ENCODE measurements around the gene BCL2L13. TPM values are rescaled to one million over a fixed set of nuclear protein-coding genes. Genes with fewer than 3 reads are reported as not detected.

Gene BCL2L13
- total RNA-seq, 1 donor: 25.9 TPM

DNA sequence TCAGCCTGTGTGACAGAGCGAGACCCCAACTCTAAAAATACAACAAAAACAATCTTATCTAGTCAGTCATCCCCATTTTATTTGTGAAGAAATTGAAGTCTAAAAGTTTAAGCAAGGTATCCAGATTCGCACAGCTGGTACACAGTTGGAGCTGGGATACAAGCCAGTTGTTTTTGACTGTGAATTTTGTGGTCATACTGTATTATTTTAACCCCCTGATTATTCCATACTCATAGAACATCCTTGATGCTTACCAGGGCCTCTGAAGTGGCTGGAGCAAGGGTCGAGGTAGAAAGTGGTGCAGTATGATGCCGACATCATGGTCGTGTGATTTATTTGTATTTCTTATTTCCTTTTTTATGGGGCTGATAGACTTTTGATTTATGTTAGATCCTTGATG is 85.7 kb downstream of the BCL2L13 start:
- peaks cover 16% of the 10 kb centered on the region for H3K4me1 ChIP-seq (ENCODE audit: insufficient read depth, low read length)
- no peaks in the 10 kb centered on the region for H3K9me3 ChIP-seq (ENCODE audit: low read depth, low read length)
- no peak overlapping the region for H3K4me3 ChIP-seq (ENCODE audit: low read length)
- H3K27me3 ChIP-seq (ENCODE audit: insufficient read depth, low read length): no peaks in the 10 kb centered on the region

DNA sequence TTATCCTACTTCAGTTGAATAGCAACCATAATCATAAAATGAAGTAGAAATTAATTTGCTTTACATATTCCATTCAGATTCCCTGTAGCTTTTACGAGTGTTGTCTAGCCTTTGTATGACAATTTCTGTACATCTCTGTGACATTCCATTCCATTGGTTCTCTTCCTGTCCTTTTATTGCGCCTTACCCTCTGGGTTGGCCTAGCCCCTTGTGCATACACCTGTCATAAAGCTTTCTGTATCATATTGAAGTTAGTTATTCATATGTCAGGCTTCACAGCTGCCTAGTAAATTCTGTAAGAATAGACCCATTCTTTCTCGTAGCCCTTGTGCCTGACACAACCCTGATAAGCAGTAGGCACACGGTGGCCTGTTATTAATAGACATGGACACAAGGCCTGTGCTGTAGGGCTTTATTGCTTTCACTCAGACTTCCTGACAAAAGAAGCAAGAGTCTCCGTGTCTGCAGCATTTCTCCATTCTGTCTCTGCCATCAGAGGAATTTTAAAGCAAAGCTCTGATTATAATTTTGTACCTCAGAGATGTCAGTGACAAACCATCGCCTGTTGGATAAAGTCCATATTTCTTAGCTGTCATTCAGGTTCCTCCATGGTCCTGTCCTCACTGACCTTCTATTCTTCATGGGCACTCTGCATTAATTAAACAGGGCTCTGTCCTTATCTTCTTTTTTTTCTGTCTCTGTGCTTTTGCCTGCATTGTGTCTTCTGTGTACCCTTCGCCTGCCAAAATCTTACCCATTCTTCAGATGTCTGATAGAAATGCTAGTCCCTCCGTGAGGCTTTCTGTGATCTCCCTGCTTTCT is 86.3 kb downstream of the BCL2L13 start:
- Histone ChIP-seq H3K4me1 (ENCODE audit: insufficient read depth, low read length) (peaks cover 16% of the 10 kb centered on the region), H3K9me3 (ENCODE audit: low read depth, low read length) (no peaks in the 10 kb centered on the region), H3K4me3 (ENCODE audit: low read length) (no peak overlapping the region), H3K27me3 (ENCODE audit: insufficient read depth, low read length) (no peaks in the 10 kb centered on the region)

DNA sequence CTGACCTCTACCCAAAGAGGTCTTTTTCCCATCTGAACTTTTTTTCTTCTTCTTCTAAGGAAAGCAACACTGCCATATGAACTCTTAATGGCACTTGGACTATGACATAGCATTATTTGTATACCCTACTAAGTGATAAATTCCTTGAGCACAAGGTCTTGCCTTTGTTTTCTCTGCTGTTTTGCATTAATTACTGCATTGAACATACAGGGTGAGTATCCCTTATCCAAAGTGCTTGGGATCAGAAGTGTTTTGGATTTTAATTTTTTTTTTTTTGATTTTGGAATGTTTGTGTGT is 86.9 kb downstream of the BCL2L13 start:
- H3K4me3 ChIP-seq (ENCODE audit: low read length): no peak overlapping the region
- H3K4me1 ChIP-seq (ENCODE audit: insufficient read depth, low read length): peaks cover 16% of the 10 kb centered on the region
- H3K9me3 ChIP-seq (ENCODE audit: low read depth, low read length): no peaks in the 10 kb centered on the region
- no peaks in the 10 kb centered on the region for H3K27me3 ChIP-seq (ENCODE audit: insufficient read depth, low read length)

DNA sequence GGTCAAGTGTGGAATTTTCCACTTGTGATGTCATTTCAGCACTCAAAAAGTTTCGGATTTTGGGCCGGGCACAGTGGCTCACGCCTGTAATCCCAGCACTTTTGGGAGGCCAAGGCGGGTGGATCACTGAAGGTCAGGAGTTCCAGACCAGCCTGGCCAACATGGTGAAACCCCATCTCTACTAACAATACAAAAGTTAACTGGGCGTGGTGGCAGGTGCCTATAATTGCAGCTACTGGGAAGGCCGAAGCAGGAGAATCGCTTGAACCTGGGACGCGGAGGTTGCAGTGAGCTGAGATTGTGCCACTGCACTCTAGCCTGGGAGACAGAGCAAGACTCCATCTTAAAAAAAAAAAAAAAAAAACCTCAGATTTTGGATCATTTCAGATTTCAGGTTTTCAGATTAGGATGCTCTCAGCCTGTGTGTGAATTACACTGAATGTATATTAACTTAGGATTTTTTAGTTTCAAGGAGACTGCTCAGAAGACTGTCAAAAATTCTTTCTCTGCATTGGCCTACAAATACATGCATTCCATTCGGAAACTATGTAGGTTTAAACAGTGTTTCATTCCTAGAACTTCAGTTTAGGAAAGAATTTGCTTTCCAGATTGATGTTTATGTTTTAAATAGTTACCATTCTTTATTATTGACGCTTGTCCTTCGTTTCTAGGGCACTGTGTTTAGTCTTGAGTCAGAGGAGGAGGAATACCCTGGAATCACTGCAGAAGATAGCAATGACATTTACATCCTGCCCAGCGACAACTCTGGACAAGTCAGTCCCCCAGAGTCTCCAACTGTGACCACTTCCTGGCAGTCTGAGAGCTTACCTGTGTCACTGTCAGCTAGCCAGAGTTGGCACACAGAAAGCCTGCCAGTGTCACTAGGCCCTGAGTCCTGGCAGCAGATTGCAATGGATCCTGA is 87.7 kb downstream of the BCL2L13 start:
- Histone ChIP-seq H3K9me3 (ENCODE audit: low read depth, low read length) (no peaks in the 10 kb centered on the region), H3K4me3 (ENCODE audit: low read length) (no peak overlapping the region), H3K4me1 (ENCODE audit: insufficient read depth, low read length) (peaks cover 16% of the 10 kb centered on the region), H3K27me3 (ENCODE audit: insufficient read depth, low read length) (no peaks in the 10 kb centered on the region)

DNA sequence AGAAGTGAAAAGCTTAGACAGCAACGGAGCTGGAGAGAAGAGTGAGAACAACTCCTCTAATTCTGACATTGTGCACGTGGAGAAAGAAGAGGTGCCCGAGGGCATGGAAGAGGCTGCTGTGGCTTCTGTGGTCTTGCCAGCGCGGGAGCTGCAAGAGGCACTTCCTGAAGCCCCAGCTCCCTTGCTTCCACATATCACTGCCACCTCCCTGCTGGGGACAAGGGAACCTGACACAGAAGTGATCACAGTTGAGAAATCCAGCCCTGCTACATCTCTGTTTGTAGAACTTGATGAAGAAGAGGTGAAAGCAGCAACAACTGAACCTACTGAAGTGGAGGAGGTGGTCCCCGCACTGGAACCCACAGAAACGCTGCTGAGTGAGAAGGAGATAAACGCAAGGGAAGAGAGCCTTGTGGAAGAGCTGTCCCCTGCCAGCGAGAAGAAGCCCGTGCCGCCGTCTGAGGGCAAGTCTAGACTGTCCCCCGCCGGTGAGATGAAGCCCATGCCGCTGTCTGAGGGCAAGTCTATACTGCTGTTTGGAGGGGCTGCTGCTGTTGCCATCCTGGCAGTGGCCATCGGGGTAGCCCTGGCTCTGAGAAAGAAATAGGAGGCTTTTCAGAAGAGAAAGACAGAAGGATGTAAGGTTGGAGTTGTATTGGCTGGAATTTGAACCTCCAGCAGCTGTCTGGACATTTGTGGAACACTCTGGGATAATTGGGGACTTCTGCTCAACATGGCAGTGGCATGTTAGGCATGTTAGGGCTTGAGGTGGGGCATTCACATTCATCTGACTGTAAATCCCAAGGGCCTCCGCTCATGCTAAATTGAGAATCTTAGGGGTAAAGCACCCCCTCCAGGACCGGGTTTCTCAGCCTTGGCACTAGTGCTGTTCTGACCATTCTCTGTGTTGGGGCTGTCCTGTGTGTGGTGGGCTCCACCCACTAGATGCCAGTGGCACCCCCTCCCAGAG is 88.7 kb downstream of the BCL2L13 start:
- no peak overlapping the region for H3K4me3 ChIP-seq (ENCODE audit: low read length)
- no peaks in the 10 kb centered on the region for H3K27me3 ChIP-seq (ENCODE audit: insufficient read depth, low read length)
- H3K9me3 ChIP-seq (ENCODE audit: low read depth, low read length): no peaks in the 10 kb centered on the region
- peaks cover 16% of the 10 kb centered on the region for H3K4me1 ChIP-seq (ENCODE audit: insufficient read depth, low read length)

DNA sequence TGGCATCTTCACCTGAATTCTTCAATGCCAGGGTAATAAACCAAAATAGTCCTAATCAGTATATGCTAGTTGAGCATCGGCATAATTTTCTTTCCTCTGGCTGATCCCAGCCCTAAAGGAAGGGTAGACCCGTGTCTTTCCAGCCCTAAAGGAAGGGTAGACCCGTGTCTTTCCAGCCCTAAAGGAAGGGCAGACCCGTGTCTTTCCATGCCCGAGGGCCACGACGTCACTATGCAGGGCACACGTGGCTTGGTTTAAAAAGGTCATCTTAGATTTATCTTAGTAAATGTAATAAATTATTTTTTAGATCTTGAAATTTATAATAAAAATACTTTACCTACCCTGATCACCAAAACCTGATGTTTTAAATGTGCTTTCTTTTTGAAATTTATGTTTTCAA is 90.2 kb downstream of the BCL2L13 start:
- H3K4me1 ChIP-seq (ENCODE audit: insufficient read depth, low read length): peaks cover 16% of the 10 kb centered on the region
- no peak overlapping the region for H3K4me3 ChIP-seq (ENCODE audit: low read length)
- no peaks in the 10 kb centered on the region for H3K9me3 ChIP-seq (ENCODE audit: low read depth, low read length)
- no peaks in the 10 kb centered on the region for H3K27me3 ChIP-seq (ENCODE audit: insufficient read depth, low read length)

DNA sequence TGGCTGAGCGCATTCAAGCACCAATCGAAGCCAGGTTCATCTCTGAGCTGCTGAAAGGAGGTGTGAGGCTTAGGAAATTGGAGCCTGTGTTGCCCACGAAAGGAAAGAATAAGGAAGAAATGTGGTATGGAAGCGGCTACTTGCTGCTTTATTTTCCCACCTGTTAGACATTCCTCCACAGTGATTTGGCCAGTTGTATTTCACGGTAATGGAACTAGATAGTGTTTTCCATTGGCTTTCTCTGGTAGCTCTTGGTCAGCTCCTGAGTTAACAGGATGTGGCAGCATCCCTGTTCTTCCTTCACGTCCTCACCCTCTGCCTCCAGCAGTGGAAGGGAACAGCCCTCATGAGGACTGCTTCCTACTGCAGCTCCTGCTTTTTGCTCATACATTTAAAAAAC is 91.0 kb downstream of the BCL2L13 start:
- Histone ChIP-seq H3K4me1 (ENCODE audit: insufficient read depth, low read length) (peaks cover 21% of the 10 kb centered on the region), H3K4me3 (ENCODE audit: low read length) (no peak overlapping the region), H3K9me3 (ENCODE audit: low read depth, low read length) (no peaks in the 10 kb centered on the region), H3K27me3 (ENCODE audit: insufficient read depth, low read length) (no peaks in the 10 kb centered on the region)

DNA sequence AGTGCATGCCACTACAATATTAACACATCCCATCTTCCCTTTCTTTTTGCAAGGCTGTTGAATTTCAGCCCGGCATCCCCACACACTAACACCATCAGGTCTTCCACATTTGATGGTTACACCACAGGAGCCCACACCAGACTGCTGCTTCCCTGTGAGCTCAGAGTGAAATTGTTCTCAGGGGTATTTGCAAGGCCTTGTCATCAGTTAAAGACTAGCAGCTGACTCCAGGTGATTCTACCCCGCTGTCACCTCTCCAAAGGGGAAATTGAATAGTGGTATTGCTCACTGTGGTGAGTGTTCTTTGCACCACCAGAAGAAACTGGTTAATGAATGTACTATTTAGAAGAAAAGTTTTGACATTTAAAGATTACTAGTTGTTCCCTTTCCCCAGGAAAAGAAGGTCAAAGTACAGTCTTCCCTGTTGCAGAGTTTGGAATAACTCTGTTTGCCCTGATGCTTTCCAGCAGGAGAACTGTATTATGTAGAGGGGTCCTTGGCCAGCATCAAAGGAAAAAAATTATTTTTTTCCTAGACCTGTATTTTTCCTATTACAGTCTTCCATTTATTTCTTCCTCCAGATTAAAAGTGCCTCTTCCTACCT is 93.8 kb downstream of the BCL2L13 start:
- Histone ChIP-seq H3K27me3 (ENCODE audit: insufficient read depth, low read length) (no peaks in the 10 kb centered on the region), H3K4me1 (ENCODE audit: insufficient read depth, low read length) (peaks cover 10% of the 10 kb centered on the region), H3K9me3 (ENCODE audit: low read depth, low read length) (no peaks in the 10 kb centered on the region), H3K4me3 (ENCODE audit: low read length) (no peak overlapping the region)

DNA sequence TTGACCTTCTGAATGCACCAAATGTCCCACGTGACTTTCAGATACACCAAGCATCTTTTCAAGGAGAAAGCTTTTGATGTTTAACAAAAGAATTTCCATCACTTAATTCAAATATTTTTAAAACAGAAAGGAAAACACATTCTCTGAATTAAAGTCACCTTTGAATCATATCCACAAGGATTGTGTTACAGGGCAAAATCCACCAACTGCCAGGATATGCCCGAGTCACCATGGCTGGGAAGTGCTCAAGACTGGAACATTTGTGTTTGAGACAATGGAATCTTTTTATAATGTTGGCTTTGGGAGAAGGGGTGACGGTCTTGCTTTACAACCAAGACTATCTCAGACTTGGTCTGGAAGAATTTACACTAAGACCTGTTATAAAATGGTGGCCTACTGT is 94.9 kb downstream of the BCL2L13 start:
- no peak overlapping the region for H3K4me3 ChIP-seq (ENCODE audit: low read length)
- H3K27me3 ChIP-seq (ENCODE audit: insufficient read depth, low read length): no peaks in the 10 kb centered on the region
- H3K9me3 ChIP-seq (ENCODE audit: low read depth, low read length): no peaks in the 10 kb centered on the region
- peaks cover 9% of the 10 kb centered on the region for H3K4me1 ChIP-seq (ENCODE audit: insufficient read depth, low read length)

DNA sequence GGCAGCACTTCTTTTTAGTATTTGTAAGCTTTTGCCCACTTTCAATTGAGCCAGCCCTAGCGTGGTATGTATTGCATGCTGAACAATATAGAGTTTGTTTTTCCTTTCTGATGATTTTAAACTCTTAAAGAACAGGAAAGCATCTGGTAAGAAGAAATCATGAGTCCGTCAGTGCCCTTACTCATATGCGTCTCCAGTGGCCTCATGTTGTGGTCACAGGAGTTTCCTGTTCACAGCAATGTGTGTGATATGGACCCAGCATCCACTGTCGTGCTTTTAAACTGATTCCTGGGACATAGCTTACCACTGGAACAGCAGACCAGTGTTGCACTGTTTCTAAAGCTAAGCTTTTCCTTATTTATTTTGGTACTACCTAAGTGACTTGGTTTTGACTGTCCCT is 95.6 kb downstream of the BCL2L13 start:
- Histone ChIP-seq H3K27me3 (ENCODE audit: insufficient read depth, low read length) (no peaks in the 10 kb centered on the region), H3K9me3 (ENCODE audit: low read depth, low read length) (no peaks in the 10 kb centered on the region), H3K4me3 (ENCODE audit: low read length) (no peak overlapping the region), H3K4me1 (ENCODE audit: insufficient read depth, low read length) (peaks cover 9% of the 10 kb centered on the region)

DNA sequence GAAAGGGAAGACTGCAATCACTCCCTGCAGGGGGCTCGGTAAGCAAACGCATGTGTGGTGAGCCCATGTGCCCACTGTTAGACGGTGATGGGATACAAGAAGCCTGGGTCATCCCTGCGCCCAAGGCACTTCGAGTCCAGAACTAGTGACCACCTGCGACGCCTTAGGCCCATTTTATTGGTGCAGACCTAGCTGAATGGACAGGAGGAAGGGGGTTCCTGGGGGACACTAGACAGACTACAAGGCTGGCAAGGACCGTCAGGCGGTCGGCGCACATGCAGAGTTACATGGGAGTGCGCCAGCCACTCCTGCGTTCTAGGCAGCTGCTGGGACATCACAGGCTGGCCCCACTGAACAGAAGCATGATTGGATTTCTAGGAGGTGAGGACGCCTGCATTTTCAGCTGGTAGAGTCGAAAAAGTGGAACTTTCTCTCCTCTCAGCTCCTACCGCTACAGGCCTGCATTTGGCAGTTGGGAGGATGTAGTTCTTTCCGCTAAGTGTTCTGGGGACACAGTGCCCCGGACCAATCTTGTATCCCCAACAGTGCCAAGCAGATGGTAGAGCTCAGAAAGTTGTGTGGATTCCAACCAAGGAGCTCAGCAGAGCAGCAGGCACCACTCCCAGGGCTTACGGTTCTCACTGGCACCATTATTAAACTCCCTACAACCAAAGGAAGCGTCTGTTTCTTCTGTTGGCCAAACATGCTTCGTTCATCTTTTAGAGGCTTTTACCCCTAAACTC is 100.0 kb downstream of the BCL2L13 start:
- Histone ChIP-seq H3K27me3 (ENCODE audit: insufficient read depth, low read length) (no peaks in the 10 kb centered on the region), H3K4me3 (ENCODE audit: low read length) (no peak overlapping the region), H3K9me3 (ENCODE audit: low read depth, low read length) (no peaks in the 10 kb centered on the region), H3K4me1 (ENCODE audit: insufficient read depth, low read length) (peaks cover 9% of the 10 kb centered on the region)

DNA sequence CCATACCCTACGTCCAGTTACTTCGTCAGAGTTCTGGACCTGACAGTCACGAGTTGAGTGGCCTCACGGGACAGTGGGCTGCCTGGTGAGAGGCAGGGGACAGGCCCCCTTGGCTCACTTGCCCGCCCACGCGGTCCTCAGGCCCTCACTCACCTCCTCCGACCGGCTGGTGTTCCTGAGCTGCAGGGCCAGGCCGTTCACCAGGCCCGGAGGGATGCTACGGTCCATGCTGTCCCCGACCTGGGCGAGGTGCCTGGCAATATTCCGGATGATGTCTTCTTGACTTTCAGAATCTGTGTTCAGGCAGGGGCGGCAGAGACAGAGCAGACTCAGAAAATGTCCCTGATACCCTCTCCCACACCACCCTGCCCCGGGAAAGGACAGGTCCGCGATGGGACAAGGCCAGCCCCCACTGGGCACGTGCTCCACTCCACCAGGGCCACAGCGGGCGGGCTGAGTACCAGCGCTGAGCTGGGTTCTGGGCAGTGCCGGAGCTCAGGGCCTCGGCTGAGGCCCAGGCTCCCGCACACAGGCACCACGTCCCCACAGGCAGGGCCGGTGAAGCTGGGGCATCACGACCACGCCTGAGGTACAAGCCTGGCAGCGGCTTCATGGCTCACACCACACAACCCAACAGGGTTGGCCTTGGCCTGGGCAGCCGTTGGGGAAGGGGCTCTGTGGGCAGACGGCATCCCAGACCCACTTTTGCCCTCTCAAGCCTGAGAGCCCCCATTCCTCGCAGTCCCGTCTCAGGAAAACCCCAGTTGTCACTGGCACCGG is 100.8 kb downstream of the BCL2L13 start:
- H3K4me1 ChIP-seq (ENCODE audit: insufficient read depth, low read length): peaks cover 6% of the 10 kb centered on the region
- H3K27me3 ChIP-seq (ENCODE audit: insufficient read depth, low read length): no peaks in the 10 kb centered on the region
- H3K9me3 ChIP-seq (ENCODE audit: low read depth, low read length): no peaks in the 10 kb centered on the region
- H3K4me3 ChIP-seq (ENCODE audit: low read length): no peak overlapping the region

DNA sequence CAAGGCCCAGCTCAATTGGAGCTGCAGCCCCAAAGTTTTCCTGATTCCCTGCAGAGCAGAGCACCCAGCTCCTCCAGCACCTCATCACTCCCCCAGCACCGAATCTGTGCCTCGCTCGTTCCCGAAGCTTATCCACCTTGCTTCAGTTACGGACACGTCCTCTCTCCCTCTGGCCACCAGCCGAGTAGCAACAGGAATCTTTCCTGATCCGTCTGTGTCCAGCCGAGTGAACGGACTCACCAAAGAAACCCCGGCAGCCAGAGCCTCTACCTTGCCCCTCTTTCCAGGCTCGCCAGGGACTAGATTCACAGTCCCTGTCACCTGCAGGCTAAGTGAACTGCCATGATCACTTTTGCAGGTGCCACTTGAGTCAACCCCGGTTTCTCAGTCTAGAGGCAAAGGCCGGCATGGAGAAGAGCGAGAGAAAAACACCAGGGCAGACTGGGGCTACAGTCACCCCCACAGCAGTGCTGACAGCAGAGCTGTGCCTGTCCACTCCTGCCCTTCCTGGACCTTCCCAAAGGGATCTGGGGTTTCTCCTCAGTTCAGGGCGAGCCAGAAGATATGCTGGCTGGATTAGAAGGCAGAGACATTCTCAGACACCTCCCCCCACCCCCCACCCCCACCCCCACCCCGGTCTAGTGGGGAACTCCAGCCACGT is 103.4 kb downstream of the BCL2L13 start:
- Histone ChIP-seq H3K9me3 (ENCODE audit: low read depth, low read length) (no peaks in the 10 kb centered on the region), H3K27me3 (ENCODE audit: insufficient read depth, low read length) (no peaks in the 10 kb centered on the region), H3K4me3 (ENCODE audit: low read length) (no peak overlapping the region), H3K4me1 (ENCODE audit: insufficient read depth, low read length) (no peaks in the 10 kb centered on the region)
